SK-N-MC (cell line): ENCODE results near the gene THAP11.

Source experiments
- EZH2 ChIP-seq: fragments of 200-600 bp; sonication (generic); IDR thresholded peaks from one replicate; pipeline ENCODE4 v1.6.1; 2017; ENCODE audit warnings: antibody characterized with exemption
- FOXP2 ChIP-seq: optimal IDR thresholded peaks from 2 replicates; pipeline ENCODE3; 2011; ENCODE audit warnings: mild to moderate bottlenecking, moderate library complexity; ENCODE audit not compliant: insufficient read depth; ENCODE audit errors: extremely low read length, control extremely low read depth
- POLR2AphosphoS5 ChIP-seq: IDR thresholded peaks from 2 replicates; pipeline ENCODE4 v1.6.1; 2012; ENCODE audit warnings: mild to moderate bottlenecking, low read depth, low read length, borderline replicate concordance

- TF ChIP-seq EZH2: no peak
- TF ChIP-seq POLR2AphosphoS5: no peak
- no peak for TF ChIP-seq FOXP2
Observed at GRCh38 chr16:67825906-67826305, 16.2 kb upstream of the THAP11 start.
